GM18907 (cell line): ENCODE data around the gene ADAMTS8.

Experiments
- ATAC-seq: cut with Tn5 transposase; IDR thresholded peaks from one replicate; pipeline ENCODE4 v1.9.1; 2021; ENCODE audit warnings: mild to moderate bottlenecking, moderate library complexity; ENCODE audit not compliant: unreplicated experiment

The ADAMTS8 gene

GRCh38 chr11:130400781-130401483 is 27.5 kb downstream of the ADAMTS8 start:
- no peak for ATAC-seq

DNA sequence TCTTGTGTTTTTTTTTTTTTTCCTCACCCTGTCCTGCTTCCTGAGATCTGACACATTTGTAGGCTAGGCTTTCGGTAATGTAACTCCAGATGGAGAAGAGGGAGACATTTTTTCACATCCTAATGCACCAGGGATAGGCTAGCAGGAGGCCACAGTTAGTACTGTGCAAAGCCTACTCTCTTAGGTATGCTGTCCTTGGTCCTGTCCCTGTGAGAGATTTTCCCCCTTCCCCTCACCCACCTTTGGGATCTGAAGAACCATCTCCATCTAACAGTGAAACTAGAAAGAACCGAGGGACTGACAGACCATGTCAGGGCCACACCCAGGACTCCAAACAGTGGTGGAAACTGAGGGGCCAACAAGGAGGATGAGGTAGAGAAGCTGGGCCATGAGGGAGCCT is 29.2 kb downstream of the ADAMTS8 start:
- ATAC-seq, result no peak

GRCh38 chr11:130397780-130398179 is 30.6 kb downstream of the ADAMTS8 start:
- ATAC-seq, result no peak

DNA sequence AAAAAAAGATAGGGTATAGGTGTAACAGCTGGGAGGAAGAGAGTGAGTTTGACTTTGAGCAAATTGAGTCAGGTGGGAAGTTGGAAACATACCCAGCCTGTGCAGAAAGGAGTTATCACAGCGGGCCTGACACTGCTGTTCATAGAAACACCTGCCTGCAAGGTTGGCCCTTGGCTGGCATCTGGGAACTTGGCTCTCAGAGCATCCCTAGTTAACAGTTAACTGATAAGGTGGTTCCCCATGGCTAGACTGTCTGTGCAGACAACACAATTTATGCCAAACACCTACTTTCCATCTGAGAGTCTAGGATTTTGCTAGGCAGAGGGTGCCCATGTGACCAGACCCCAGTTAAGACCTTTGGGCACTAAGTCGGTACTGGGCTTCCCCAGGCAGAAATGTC is 31.4 kb downstream of the ADAMTS8 start:
- no peak for ATAC-seq

DNA sequence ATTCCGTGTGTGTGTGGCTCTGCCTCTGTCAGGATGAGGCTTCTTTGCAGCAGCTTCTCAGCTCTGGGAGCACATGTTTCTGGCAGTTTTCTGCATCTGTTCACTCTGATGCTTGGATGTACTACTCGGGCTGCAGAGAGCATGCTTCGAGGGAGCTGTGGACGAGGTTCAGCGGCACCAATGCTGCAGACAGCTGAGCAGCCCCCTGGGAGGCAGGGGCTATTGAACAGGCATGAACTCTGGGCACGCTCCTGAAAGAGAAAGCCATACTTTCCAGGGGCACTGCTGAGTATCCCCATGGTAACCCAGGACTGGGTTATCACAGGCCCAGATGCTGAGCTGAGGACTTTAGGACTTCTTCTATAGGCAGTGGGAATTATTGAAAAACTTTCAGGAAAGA is 33.8 kb downstream of the ADAMTS8 start:
- ATAC-seq, result no peak

- no peak for ATAC-seq
These were observed 36.7 kb downstream of the ADAMTS8 start for GRCh38 chr11:130391711-130392110.

- no peak for ATAC-seq
These were observed 38.2 kb downstream of the ADAMTS8 start for GRCh38 chr11:130390071-130390758.

DNA sequence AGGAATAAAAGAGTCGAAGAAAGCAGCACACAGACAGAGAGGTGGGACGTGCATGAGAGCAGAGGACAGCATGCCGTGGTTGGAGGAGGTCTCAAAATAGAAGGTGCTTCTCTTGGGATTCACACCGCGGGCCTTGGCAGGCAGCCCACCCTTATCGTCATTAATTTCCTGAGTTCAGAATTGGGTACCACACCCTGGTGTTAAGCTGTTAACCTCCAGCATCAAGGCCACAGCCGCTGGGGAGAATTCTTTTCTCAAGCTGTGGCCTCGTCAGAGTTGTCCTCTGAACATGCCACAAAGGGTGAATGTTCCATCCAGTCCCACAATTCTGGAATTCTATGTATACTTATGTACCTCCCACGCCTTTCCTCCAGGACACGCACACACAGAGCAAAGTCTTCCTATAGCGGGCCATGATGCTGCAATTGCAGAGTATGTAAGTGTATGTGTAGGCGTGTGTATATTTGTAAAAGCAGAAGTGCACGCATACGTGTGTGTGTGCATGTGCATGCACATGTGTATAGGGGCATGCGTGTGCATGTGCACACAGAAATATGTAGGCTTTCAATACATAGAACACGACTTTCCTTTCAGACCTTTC is 39.0 kb downstream of the ADAMTS8 start:
- no peak for ATAC-seq

GRCh38 chr11:130388607-130389205 is 39.7 kb downstream of the ADAMTS8 start:
- no peak for ATAC-seq

DNA sequence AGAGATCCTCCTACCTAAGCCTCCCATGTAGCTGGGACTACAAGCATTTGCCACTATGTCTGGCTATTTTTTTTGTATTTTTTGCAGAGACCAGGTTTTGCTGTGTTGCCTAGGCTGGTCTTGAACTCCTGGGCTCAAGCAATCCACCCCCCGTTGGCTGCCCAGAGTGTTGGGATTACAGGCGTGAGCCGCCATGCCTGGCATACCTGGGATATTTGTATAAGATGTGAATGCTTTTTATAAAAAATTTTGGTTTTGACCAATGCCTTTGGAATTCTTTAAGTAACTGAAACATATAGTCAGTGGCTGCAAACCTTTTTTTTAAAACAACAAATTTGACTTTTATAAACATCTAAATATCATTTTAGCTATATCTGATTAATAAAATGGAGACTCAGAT is 42.4 kb downstream of the ADAMTS8 start:
- no peak for ATAC-seq

- ATAC-seq, result no peak
These were observed 44.8 kb downstream of the ADAMTS8 start for GRCh38 chr11:130383344-130384211.

GRCh38 chr11:130381317-130381716 is 47.1 kb downstream of the ADAMTS8 start:
- no peak for ATAC-seq

GRCh38 chr11:130380778-130381177 is 47.6 kb downstream of the ADAMTS8 start:
- ATAC-seq, result no peak

- ATAC-seq, result no peak
These were observed 49.1 kb downstream of the ADAMTS8 start for GRCh38 chr11:130379276-130379675.

- no peak for ATAC-seq
These were observed 57.4 kb downstream of the ADAMTS8 start for GRCh38 chr11:130370845-130371590.

DNA sequence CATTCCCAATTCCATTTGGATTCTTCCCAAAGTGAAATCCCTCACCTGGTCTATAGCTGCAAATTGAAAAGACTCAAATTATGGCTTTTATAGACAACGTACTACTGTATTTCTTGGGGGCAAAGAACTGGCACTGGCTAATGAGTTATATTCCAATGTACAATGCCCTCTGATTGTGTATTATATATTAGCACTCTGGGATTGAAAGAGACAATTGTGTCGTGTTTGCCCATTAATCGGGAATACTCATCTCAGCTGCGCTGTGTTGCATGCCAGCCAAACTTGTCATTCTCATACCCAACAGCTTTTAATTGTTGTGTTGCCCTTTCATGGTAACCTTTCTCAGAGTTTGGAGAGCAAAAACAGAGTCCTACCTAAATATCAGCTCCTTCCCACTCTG is 58.7 kb downstream of the ADAMTS8 start:
- ATAC-seq, result no peak

DNA sequence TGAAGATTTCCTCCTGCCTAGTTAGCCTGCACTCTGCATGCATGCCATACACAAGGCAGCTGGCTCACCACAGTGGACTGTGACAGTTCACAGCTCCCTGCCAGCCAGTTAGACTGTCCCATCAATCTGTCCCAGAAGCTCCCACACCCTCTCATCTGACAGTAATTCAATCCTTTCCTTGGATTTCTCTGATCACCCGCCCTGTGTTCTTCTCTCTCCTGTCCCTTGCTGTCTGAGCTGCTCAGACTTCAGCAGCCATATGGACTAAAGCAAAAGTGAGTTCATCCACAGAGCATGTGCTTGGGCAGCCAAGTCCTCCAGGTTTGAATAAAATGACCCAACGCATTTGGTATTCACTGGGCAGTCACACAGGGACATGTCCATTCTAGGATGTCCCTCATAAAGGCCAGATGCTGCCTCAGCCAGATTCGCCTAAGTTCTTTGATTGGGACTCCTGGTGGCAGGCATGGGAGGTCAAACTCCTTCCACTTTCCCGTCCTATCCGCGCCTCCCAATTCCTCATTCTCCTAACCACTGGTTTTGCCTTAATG is 59.2 kb downstream of the ADAMTS8 start:
- no peak for ATAC-seq

DNA sequence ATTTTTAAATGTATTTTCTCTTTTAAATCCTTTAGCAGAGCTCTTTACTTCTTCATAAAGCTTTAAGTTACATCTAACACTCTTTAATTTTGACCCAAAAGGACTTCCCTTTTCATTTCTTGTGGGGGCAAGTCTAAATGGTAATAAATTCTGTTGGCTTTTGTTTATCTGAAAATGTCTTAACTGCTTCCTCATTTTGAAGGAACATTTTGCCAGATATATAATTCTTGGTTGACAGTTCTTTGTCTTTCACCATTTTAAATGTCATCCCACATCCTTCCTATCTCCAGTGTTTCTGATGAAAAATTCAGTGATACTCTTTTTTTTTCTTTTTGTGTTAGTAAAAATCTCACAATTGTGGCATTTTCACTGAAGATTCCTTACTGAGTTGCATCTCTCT is 69.0 kb downstream of the ADAMTS8 start:
- no peak for ATAC-seq

DNA sequence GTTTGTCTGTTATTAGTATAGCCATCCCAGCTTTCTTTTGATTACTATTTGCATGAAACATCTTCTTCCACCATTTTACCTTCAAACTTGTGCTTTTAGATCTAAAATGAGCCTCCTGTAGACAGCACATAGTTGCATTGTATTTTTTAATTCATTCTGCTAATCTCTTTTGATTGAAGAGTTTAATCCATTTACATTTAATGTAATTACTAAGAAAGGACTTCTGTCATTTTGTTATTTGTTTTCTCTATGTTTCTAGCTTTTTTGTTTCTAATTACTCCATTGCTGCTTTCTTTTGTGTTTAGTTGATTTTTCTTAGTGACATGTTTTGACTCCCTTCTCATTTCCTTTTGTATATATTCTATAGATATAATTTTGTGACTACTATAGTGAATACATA is 70.0 kb downstream of the ADAMTS8 start:
- ATAC-seq, result no peak
